Coronary artery (tissue), 2 donors: ENCODE data around the gene ZNF592.

ENCODE experiments used
- DNase-seq: peaks from one replicate; pipeline ENCODE4 v3.0.0-alpha.2; 2017; ENCODE audit warnings: low spot score
- H3K27ac ChIP-seq, 2 donors: fragments of 200-600 bp; sonication (generic); one replicate each; pipeline ENCODE4 v1.5.1; 2016 to 2019
- H3K4me3 ChIP-seq: fragments of 200-600 bp; sonication (generic); 2 replicates; pipeline ENCODE4 v1.5.1; 2016; ENCODE audit warnings: mild to moderate bottlenecking, moderate library complexity
- TF ChIP-seq, protein P1 (sequence below): fragments of 200-600 bp; sonication (generic); IDR thresholded peaks from one replicate; pipeline ENCODE4 v1.5.1; 2019; ENCODE audit warnings: antibody characterized with exemption

Gene ZNF592

GRCh38 chr15:84805221-84805620, 56.8 kb downstream of the ZNF592 start:
- Histone ChIP-seq H3K4me3 (no peak overlapping the region), H3K27ac (no peak overlapping the region)
- no peak for DNase-seq
- TF ChIP-seq, protein P1, sequence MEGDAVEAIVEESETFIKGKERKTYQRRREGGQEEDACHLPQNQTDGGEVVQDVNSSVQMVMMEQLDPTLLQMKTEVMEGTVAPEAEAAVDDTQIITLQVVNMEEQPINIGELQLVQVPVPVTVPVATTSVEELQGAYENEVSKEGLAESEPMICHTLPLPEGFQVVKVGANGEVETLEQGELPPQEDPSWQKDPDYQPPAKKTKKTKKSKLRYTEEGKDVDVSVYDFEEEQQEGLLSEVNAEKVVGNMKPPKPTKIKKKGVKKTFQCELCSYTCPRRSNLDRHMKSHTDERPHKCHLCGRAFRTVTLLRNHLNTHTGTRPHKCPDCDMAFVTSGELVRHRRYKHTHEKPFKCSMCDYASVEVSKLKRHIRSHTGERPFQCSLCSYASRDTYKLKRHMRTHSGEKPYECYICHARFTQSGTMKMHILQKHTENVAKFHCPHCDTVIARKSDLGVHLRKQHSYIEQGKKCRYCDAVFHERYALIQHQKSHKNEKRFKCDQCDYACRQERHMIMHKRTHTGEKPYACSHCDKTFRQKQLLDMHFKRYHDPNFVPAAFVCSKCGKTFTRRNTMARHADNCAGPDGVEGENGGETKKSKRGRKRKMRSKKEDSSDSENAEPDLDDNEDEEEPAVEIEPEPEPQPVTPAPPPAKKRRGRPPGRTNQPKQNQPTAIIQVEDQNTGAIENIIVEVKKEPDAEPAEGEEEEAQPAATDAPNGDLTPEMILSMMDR, result no peak

DNA sequence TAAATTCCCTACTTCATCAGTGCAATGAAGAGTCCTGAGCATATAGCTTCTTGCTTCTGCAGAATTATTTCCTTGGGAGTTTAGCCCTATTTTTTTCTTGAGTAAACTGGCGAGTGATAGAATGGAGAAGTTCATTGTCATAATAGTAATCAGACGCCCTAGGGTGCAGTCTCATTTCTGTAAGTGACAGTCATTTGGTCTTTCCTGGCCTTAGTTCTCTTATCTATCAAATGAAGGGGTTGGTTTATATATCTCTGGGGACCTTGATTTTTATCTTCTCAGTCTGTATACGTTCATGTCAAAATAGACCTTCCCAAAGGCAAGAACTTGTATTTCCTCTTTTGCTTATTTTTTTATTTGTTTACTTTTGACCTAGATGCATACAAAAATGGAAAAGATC, 58.8 kb downstream of the ZNF592 start:
- H3K4me3 ChIP-seq, result no peak overlapping the region
- TF ChIP-seq, protein P1, result no peak
- DNase-seq, result no peak

DNA sequence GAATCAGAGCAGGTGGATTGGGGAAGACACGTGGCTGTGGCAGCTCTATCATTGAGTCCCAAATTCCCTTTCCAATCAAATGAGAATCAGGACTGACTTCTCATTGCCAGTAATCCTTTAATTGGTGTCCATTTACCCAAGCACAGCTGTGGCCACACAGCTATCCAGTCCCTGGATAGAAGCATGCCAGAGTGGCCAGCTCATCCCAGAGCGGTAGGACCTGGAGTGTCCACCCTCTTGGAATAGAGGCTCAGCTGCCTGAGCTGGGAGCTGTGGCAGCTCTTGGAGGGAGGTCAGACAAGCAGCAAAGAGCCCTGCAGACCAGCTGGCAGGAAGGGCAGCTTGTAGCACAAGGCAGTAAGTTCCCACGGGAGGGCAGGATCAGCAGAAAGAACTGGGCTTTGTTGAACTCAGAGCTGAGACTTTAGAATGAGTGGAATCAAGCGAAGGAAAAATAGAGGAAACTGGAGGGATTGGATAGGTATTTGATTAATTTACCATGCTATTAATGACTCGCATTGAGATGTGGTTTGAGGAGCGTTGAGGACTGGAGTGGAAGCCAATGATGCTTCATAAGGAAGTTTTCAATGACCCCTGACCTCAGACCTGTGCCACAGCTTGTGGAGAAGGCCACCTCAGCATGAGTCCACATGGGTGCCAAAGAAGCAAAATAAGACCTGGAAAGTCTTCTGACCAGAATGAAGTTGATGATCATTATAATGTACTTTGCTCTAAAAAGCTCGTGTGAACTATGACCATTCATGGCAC, 61.9 kb downstream of the ZNF592 start:
- H3K27ac ChIP-seq, result no peak overlapping the region

More for the DNA sequence above, 58.8 kb downstream of the ZNF592 start:
- H3K27ac ChIP-seq, result no peak overlapping the region

GRCh38 chr15:84811151-84811550, 62.8 kb downstream of the ZNF592 start:
- no peak for DNase-seq
- TF ChIP-seq, protein P1, result no peak
- Histone ChIP-seq H3K27ac (no peak overlapping the region), H3K4me3 (no peak overlapping the region)

More for the DNA sequence above, 61.9 kb downstream of the ZNF592 start:
- TF ChIP-seq, protein P1, result no peak
- no peak for DNase-seq
- no peak overlapping the region for H3K4me3 ChIP-seq

- Histone ChIP-seq H3K27ac (no peak overlapping the region), H3K4me3 (no peak overlapping the region)
- DNase-seq, result no peak
- TF ChIP-seq, protein P1, result no peak
Observed at GRCh38 chr15:84811828-84812227, 63.4 kb downstream of the ZNF592 start.

DNA sequence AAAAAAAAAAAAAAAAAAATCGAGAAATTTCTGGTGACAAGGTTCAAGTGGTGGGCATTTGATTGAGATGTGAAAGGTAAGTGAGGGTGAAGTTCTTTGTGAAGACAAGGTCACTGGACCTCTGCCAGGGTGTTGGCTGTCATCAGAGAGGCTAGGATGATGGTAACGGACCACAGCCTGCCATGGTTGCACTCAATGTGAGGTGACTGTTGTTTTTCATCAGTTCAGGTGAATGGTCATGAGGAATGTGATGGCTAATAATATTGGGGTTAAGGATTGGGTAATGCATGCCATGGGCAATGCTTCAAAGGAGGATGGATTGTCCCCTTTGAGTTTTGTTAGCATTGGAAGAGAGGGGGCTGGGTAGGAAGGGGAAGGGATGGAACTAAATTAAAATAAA, 64.5 kb downstream of the ZNF592 start:
- Histone ChIP-seq H3K4me3 (no peak overlapping the region), H3K27ac (no peak overlapping the region)
- no peak for DNase-seq
- TF ChIP-seq, protein P1, result no peak

DNA sequence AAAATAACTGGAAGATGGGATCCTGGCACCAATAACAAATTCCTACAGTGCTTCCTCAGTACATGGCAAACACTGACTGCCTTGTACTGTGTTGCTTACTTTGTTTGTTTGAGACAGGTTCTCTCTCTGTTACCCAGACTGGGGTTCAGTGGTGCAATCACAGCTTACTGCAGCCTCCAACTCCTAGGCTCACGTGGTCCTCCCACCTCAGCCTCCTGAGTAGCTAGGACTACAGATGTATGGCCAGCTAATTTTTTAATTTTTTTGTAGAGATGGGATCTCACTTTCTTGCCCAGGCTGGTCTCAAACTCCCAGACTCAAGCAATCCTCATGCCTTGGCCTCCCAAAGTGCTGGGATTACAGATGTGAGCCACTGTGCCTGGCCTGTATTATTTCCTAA, 65.0 kb downstream of the ZNF592 start:
- no peak for DNase-seq
- no peak overlapping the region for H3K27ac ChIP-seq
- TF ChIP-seq, protein P1, result no peak
- no peak overlapping the region for H3K4me3 ChIP-seq
